HepG2 (cell line): ENCODE measurements around the gene STK32B. TPM values are rescaled to one million over a fixed set of nuclear protein-coding genes. Genes with fewer than 3 reads are reported as not detected.

Experiments used
- ATAC-seq: fragments of 200-7000 bp; cut with Tn5 transposase; 3 replicates; pipeline ENCODE4 v1.9.1; 2020; ENCODE audit warnings: mild to moderate bottlenecking, moderate library complexity
- BruUV-seq: library from RNA; stranded (reverse); fragments of 400-500 nt; replicated peaks from 2 replicates; lab custom pipeline; 2021; lab: Mats Ljungman, UMichigan
- CTCF ChIA-PET: fragments of 300-600 bp; formaldehyde crosslinking; extraction: SDS; loops from one replicate; lab custom pipeline; 2021; ENCODE audit warnings: low total read pairs, inconsistent platforms, low intra/inter-chr PET ratio; lab: Yijun Ruan, JAX
- POLR2A ChIA-PET: fragments of 350-600 bp; sonication (Branson Sonifier 250); formaldehyde crosslinking; loops from one replicate; lab custom pipeline; 2020; ENCODE audit warnings: antibody characterized with exemption, inconsistent platforms; lab: Yijun Ruan, JAX
- DNase-seq: peaks from one replicate; pipeline ENCODE4 v3.0.0-alpha.2; 2015; ENCODE audit warnings: low spot score
- FAIRE-seq: peaks from 3 replicates; lab custom pipeline; 2011; peaks lifted over from hg19 to GRCh38; lab: Jason Lieb, UNC
- H2AFZ ChIP-seq: one replicate; pipeline ENCODE4 v1.6.1; 2011; ENCODE audit warnings: low read length, inconsistent platforms
- H3K27ac ChIP-seq: fragments of 300-600 bp; 3 replicates; pipeline ENCODE4 v1.8.0; 2011; ENCODE audit warnings: mixed run types, mild to moderate bottlenecking, mixed read lengths, low read length, inconsistent platforms; ENCODE audit not compliant: insufficient read depth; ENCODE audit errors: extremely low read length
- H3K27me3 ChIP-seq, 2 experiments: fragments of 200-600 bp in 1 of 2; 2 replicates in 1 of 2; 3 replicates in 1 of 2; pipeline versions ENCODE4 v1.6.0 to v1.8.0; 2011; ENCODE audit warnings: low read length in 2 of 2, mild to moderate bottlenecking in 2 of 2, moderate library complexity in 2 of 2, inconsistent platforms in 1 of 2; ENCODE audit not compliant: insufficient read depth in 2 of 2, control insufficient read depth in 1 of 2
- H3K36me3 ChIP-seq, 2 experiments: fragments of 200-600 bp in 1 of 2; replicated peaks in 1 of 2; 2 replicates in 1 of 2; 3 replicates in 1 of 2; pipeline versions ENCODE4 v1.5.1 to v1.8.0; 2011; ENCODE audit warnings: low read length in 2 of 2, inconsistent platforms in 1 of 2; ENCODE audit not compliant: insufficient read depth in 2 of 2, control insufficient read depth in 1 of 2
- H3K4me1 ChIP-seq: 2 replicates; pipeline ENCODE4 v1.5.1; 2012; ENCODE audit warnings: low read length, inconsistent platforms; ENCODE audit not compliant: insufficient read depth
- H3K4me2 ChIP-seq: 2 replicates; pipeline ENCODE4 v1.6.0; 2011; ENCODE audit warnings: low read depth, low read length, inconsistent platforms
- H3K4me3 ChIP-seq, 3 experiments: fragments of 200-600 bp in 1 of 3; sonication (generic), shearing (Covaris generic) in 1 of 3; replicated peaks in 1 of 3; 2 replicates each; pipeline ENCODE4 v1.5.1; 2011 to 2016; ENCODE audit warnings: low read length in 3 of 3, inconsistent platforms in 2 of 3, low read depth in 2 of 3, mild to moderate bottlenecking in 2 of 3, control low read depth in 1 of 3, mixed read lengths in 1 of 3; ENCODE audit not compliant: insufficient read depth in 1 of 3
- H3K79me2 ChIP-seq: one replicate; pipeline ENCODE4 v1.6.1; 2011; ENCODE audit warnings: low read length, inconsistent platforms; ENCODE audit not compliant: insufficient read depth
- H3K9ac ChIP-seq: 2 replicates; pipeline ENCODE4 v1.6.0; 2011; ENCODE audit warnings: mild to moderate bottlenecking, low read depth, low read length, inconsistent platforms; ENCODE audit not compliant: insufficient read depth
- H3K9me3 ChIP-seq: 2 replicates; pipeline ENCODE4 v1.5.1; 2012; ENCODE audit warnings: mild to moderate bottlenecking, low read length
- H4K20me1 ChIP-seq: 2 replicates; pipeline ENCODE4 v1.6.0; 2011; ENCODE audit warnings: inconsistent platforms, mild to moderate bottlenecking, low read length, moderate library complexity; ENCODE audit not compliant: insufficient read depth
- CENPT ChIP-seq: sonication (generic); formaldehyde crosslinking; IDR thresholded peaks from 2 replicates; pipeline ENCODE4 v1.8.0; 2022; ENCODE audit warnings: low read depth, mild to moderate bottlenecking, moderate library complexity, missing genetic modification reagents
- EP300 ChIP-seq, 3 experiments: sonication (generic) in 1 of 3; formaldehyde crosslinking in 1 of 3; IDR thresholded peaks; 2 replicates each; pipeline versions ENCODE4 v1.5.1 to v1.6.1; 2011 to 2020; ENCODE audit warnings: low read depth in 2 of 3, low read length in 2 of 3, borderline replicate concordance in 1 of 3, improper control_type of control experiment in 1 of 3, mild to moderate bottlenecking in 1 of 3, missing genetic modification reagents in 1 of 3, moderate library complexity in 1 of 3
- NFIB ChIP-seq: sonication (generic); formaldehyde crosslinking; IDR thresholded peaks from 2 replicates; pipeline ENCODE4 v1.9.0; 2021; ENCODE audit warnings: missing genetic modification reagents, mild to moderate bottlenecking, borderline replicate concordance
- NFRKB ChIP-seq: fragments of 450-650 bp; IDR thresholded peaks from 2 replicates; pipeline ENCODE4 v1.6.1; 2017
- PLRG1 ChIP-seq: fragments of 450-650 bp; conservative IDR thresholded peaks from 2 replicates; pipeline ENCODE4 v1.6.1; 2016
- SRY ChIP-seq: sonication (generic); formaldehyde crosslinking; IDR thresholded peaks from 2 replicates; pipeline ENCODE4 v1.8.0; 2022; ENCODE audit warnings: mild to moderate bottlenecking, missing genetic modification reagents
- ZBTB43 ChIP-seq: sonication (generic); formaldehyde crosslinking; conservative IDR thresholded peaks from 2 replicates; pipeline ENCODE4 v1.4.0; 2020; ENCODE audit warnings: missing genetic modification reagents
- ZNF274 ChIP-seq: sonication (generic); formaldehyde crosslinking; IDR thresholded peaks from 2 replicates; pipeline ENCODE4 v1.5.1; 2020; ENCODE audit warnings: mild to moderate bottlenecking, missing genetic modification reagents
- ZNF3 ChIP-seq: IDR thresholded peaks from 2 replicates; pipeline ENCODE4 v1.7.0; 2017; ENCODE audit warnings: inconsistent platforms
- ZNF317 ChIP-seq: sonication (generic); formaldehyde crosslinking; IDR thresholded peaks from 2 replicates; pipeline ENCODE4 v1.5.0; 2020; ENCODE audit warnings: mild to moderate bottlenecking, missing genetic modification reagents
- ZNF407 ChIP-seq: sonication (generic); formaldehyde crosslinking; IDR thresholded peaks from one replicate; pipeline ENCODE4 v1.5.1; 2020; ENCODE audit warnings: mild to moderate bottlenecking, missing genetic modification reagents; ENCODE audit errors: not compliant biosample characterization
- ZNF549 ChIP-seq: sonication (generic); formaldehyde crosslinking; IDR thresholded peaks from 2 replicates; pipeline ENCODE4 v1.5.0; 2020; ENCODE audit warnings: missing genetic modification reagents
- ZNF556 ChIP-seq: sonication (generic); formaldehyde crosslinking; IDR thresholded peaks from 2 replicates; pipeline ENCODE4 v1.4.0; 2020; ENCODE audit warnings: mild to moderate bottlenecking, missing genetic modification reagents, borderline replicate concordance
- ZNF710 ChIP-seq: sonication (generic); formaldehyde crosslinking; IDR thresholded peaks from 2 replicates; pipeline ENCODE4 v1.5.0; 2020; ENCODE audit warnings: mild to moderate bottlenecking, missing genetic modification reagents, borderline replicate concordance
- ZNF772 ChIP-seq: sonication (generic); formaldehyde crosslinking; IDR thresholded peaks from 2 replicates; pipeline ENCODE4 v1.5.0; 2020; ENCODE audit warnings: mild to moderate bottlenecking, missing genetic modification reagents
- whole genome bisulfite sequencing: methylation state at CpG from one replicate; pipeline ENCODE4 v1.1.6; 2017; ENCODE audit warnings: low lambda C conversion rate; 5-methylcytosine and 5-hydroxymethylcytosine counted together
- in situ Hi-C: cut with HindIII; loops from 2 replicates; pipeline ENCODE4 v1.10.0; 2017; ENCODE audit warnings: low pct_unique_long_range_greater_than_20kb; ENCODE audit not compliant: extremely low pct_ligation_motif_present
- intact Hi-C: fragments of 100-400 bp; cut with micrococcal nuclease; formaldehyde crosslinking; loops from one replicate; pipeline ENCODE4 v1.10.0; 2022; ENCODE audit not compliant: unreplicated experiment
- polyA plus RNA-seq, 8 experiments: library from polyadenylated mRNA; depleted of rRNA in 3 of 8; stranded (reverse) in 7 of 8; unstranded in 1 of 8; fragments of >200 nt; fragmentation: Illumina TruSeq in 4 of 8; extraction: Trizol in 4 of 8; gene quantifications; 2 replicates each; pipeline versions ENCODE4 v1.2.1 to v1.2.3, GENCODE V29; 2011 to 2016; ENCODE audit warnings: low read depth in 4 of 8, missing spikeins in 1 of 8, mixed read lengths in 1 of 8; ENCODE audit not compliant: insufficient read depth in 1 of 8
- total RNA-seq, 5 experiments: library from RNA; depleted of rRNA; stranded (reverse); fragments of >200 nt; fragmentation: Illumina TruSeq; extraction: Trizol; gene quantifications; 2 replicates each; pipeline ENCODE4 v1.2.3, GENCODE V29; 2016; ENCODE audit warnings: low read depth in 1 of 5

The STK32B gene
- total and polyA plus RNA-seq, 2 of the 13 experiments (the other 11 are each of a cell fraction or from before 2014, with no cell fraction given): not detected

- DNase-seq: no peak
- Histone ChIP-seq H3K79me2 (no peaks in the 10 kb centered on the region), H2AFZ (no peak overlapping the region), H3K36me3 (no peaks in the 10 kb centered on the region), H3K4me2 (no peak overlapping the region), H3K9ac (no peak overlapping the region), H3K9me3 (no peaks in the 10 kb centered on the region), H3K27me3 (no peaks in the 10 kb centered on the region), H3K4me3 (no peak overlapping the region), H3K27ac (no peak overlapping the region), H4K20me1 (no peaks in the 10 kb centered on the region), H3K4me1 (no peaks in the 10 kb centered on the region)
- in situ Hi-C loops: no loop called here
- POLR2A ChIA-PET: no interaction called here
- 2% methylated on average over 3 of the region's 3 CpGs for WGBS
- FAIRE-seq: no peak
- CTCF ChIA-PET: no interaction called here
- no peak for ATAC-seq
- intact Hi-C loops: no loop called here
- BruUV-seq: no TSS peak
- TF ChIP-seq NFIB (CRISPR knock-in tag) (no peak), ZNF274 (CRISPR knock-in tag) (no peak), SRY (CRISPR knock-in tag) (no peak), ZNF317 (CRISPR knock-in tag) (no peak), ZNF549 (no peak), ZNF556 (CRISPR knock-in tag) (no peak), NFRKB (no peak), ZNF710 (CRISPR knock-in tag) (no peak), PLRG1 (no peak), ZNF407 (no peak), EP300 (IDR thresholded peaks at IDR 0.05; ENCODE audit: low read depth in 2 of 2, low read length in 2 of 2) (no peak), EP300 (CRISPR knock-in tag; IDR thresholded peaks at IDR 0.05; ENCODE audit: borderline replicate concordance) (no peak), ZNF3 (CRISPR knock-in tag) (no peak), ZBTB43 (CRISPR knock-in tag) (no peak), CENPT (CRISPR knock-in tag) (no peak), ZNF772 (CRISPR knock-in tag) (no peak)
Observed at GRCh38 chr4:5066101-5066500, 14.8 kb downstream of the STK32B start.
